ENCODE measurements around the gene SALL1.

Gene SALL1

GRCh38 chr16:51141106-51141505, 10.0 kb downstream of the SALL1 start:
- DNase-seq (ENCODE audit: low read depth) = no peak

GRCh38 chr16:51140112-51140511, 11.0 kb downstream of the SALL1 start:
- DNase-seq (ENCODE audit: low read depth) = no peak

- DNase-seq (ENCODE audit: low read depth) = no peak
Measured at GRCh38 chr16:51139568-51139967, 11.5 kb downstream of the SALL1 start.

- DNase-seq (ENCODE audit: low read depth) = no peak
Measured at GRCh38 chr16:51138178-51138577, 12.9 kb downstream of the SALL1 start.

- DNase-seq (ENCODE audit: low read depth) = no peak
Measured at GRCh38 chr16:51137097-51137496, 14.0 kb downstream of the SALL1 start.

GRCh38 chr16:51134876-51135275, 16.2 kb downstream of the SALL1 start:
- no peak for DNase-seq (ENCODE audit: low read depth)

- no peak for DNase-seq (ENCODE audit: low read depth)
Measured at GRCh38 chr16:51134269-51134812, 16.7 kb downstream of the SALL1 start.

GRCh38 chr16:51133688-51134087, 17.4 kb downstream of the SALL1 start:
- no peak for DNase-seq (ENCODE audit: low read depth)

- no peak for DNase-seq (ENCODE audit: low read depth)
Measured at GRCh38 chr16:51133183-51133582, 17.9 kb downstream of the SALL1 start.

- DNase-seq (ENCODE audit: low read depth) = no peak
Measured at GRCh38 chr16:51132490-51133115, 18.5 kb downstream of the SALL1 start.

- DNase-seq (ENCODE audit: low read depth) = no peak
Measured at GRCh38 chr16:51131619-51132018, 19.5 kb downstream of the SALL1 start.

GRCh38 chr16:51129105-51129504, 22.0 kb downstream of the SALL1 start:
- no peak for DNase-seq (ENCODE audit: low read depth)

- DNase-seq (ENCODE audit: low read depth) = no peak
Measured at GRCh38 chr16:51125992-51126391, 25.1 kb downstream of the SALL1 start.

- no peak for DNase-seq (ENCODE audit: low read depth)
Measured at GRCh38 chr16:51124896-51125295, 26.2 kb downstream of the SALL1 start.

- DNase-seq (ENCODE audit: low read depth) = no peak
Measured at GRCh38 chr16:51121850-51122249, 29.2 kb downstream of the SALL1 start.

GRCh38 chr16:51120730-51121347, 30.2 kb downstream of the SALL1 start:
- no peak for DNase-seq (ENCODE audit: low read depth)

- no peak for DNase-seq (ENCODE audit: low read depth)
Measured at GRCh38 chr16:51119973-51120729, 30.9 kb downstream of the SALL1 start.

GRCh38 chr16:51119556-51119955, 31.5 kb downstream of the SALL1 start:
- no peak for DNase-seq (ENCODE audit: low read depth)

- DNase-seq (ENCODE audit: low read depth) = no peak
Measured at GRCh38 chr16:51116353-51116752, 34.7 kb downstream of the SALL1 start.

- DNase-seq (ENCODE audit: low read depth) = no peak
Measured at GRCh38 chr16:51114382-51114781, 36.7 kb downstream of the SALL1 start.

- DNase-seq (ENCODE audit: low read depth) = no peak
Measured at GRCh38 chr16:51113236-51114125, 37.6 kb downstream of the SALL1 start.

GRCh38 chr16:51112323-51112722, 38.7 kb downstream of the SALL1 start:
- DNase-seq (ENCODE audit: low read depth) = no peak

All from T follicular helper cell (primary cell).